B cell (primary cell): Measurements from ENCODE around the gene GGNBP2. TPM values are rescaled to one million over a fixed set of nuclear protein-coding genes. Genes with fewer than 3 reads are reported as not detected.

Experiments
- ATAC-seq: fragments of 200-7000 bp; cut with Tn5 transposase; one replicate; pipeline ENCODE4 v1.10.0; 2021; ENCODE audit warnings: low read depth, mild to moderate bottlenecking, moderate number of reproducible peaks, moderate library complexity
- CTCF ChIA-PET: fragments of 350-600 bp; sonication (Branson Sonifier 250); formaldehyde crosslinking; loops from one replicate; lab custom pipeline; 2021; ENCODE audit warnings: antibody characterized with exemption, inconsistent platforms; lab: Charles Lee
- POLR2A ChIA-PET: fragments of 350-600 bp; sonication (Branson Sonifier 250); formaldehyde crosslinking; loops from one replicate; lab custom pipeline; 2021; ENCODE audit warnings: antibody characterized with exemption; lab: Charles Lee
- DNase-seq: peaks from one replicate; pipeline ENCODE4 v3.0.0; 2013
- H2AFZ ChIP-seq: 2 replicates; pipeline ENCODE4 v1.6.1; 2012; ENCODE audit warnings: mild to moderate bottlenecking, low read depth, low read length; ENCODE audit not compliant: insufficient read depth, poor library complexity, severe bottlenecking
- H3K27ac ChIP-seq, 2 donors: 1 replicate in 1 of 2; 2 replicates in 1 of 2; pipeline ENCODE4 v1.5.1; 2012 to 2013; ENCODE audit warnings: low read length in 2 of 2, mild to moderate bottlenecking in 2 of 2, moderate library complexity in 1 of 2
- H3K27me3 ChIP-seq, 4 experiments: fragments of 200-600 bp in 1 of 4; sonication (generic) in 1 of 4; replicated peaks in 1 of 4; 1 replicate in 2 of 4; 2 replicates in 2 of 4; pipeline versions ENCODE4 v1.6.1 to v1.7.0; 2013 to 2016; ENCODE audit warnings: low read length in 3 of 4, mild to moderate bottlenecking in 2 of 4, mixed read lengths in 1 of 4, moderate library complexity in 1 of 4; ENCODE audit not compliant: insufficient read depth in 4 of 4, control insufficient read depth in 3 of 4; ENCODE audit errors: control extremely low read depth in 1 of 4
- H3K36me3 ChIP-seq, 2 experiments: replicated peaks in 1 of 2; 1 replicate in 1 of 2; 2 replicates in 1 of 2; pipeline versions ENCODE4 v1.6.1 to v1.7.1; 2013; ENCODE audit warnings: low read length in 1 of 2; ENCODE audit not compliant: insufficient read depth in 2 of 2, control insufficient read depth in 1 of 2; ENCODE audit errors: control extremely low read depth in 1 of 2, extremely low read depth in 1 of 2
- H3K4me1 ChIP-seq, 2 donors: fragments of 200-600 bp in 1 of 2; sonication (generic) in 1 of 2; 1 replicate in 1 of 2; 2 replicates in 1 of 2; pipeline versions ENCODE4 v1.5.1 to v1.6.1; 2013 to 2017; ENCODE audit warnings: low read length in 2 of 2; ENCODE audit not compliant: control insufficient read depth in 2 of 2, insufficient read depth in 2 of 2
- H3K4me2 ChIP-seq: replicated peaks from 2 replicates; pipeline ENCODE3; 2012; ENCODE audit warnings: mild to moderate bottlenecking, low read depth, low read length; ENCODE audit not compliant: poor library complexity, severe bottlenecking
- H3K4me3 ChIP-seq, 5 experiments: fragments of 200-600 bp in 1 of 5; sonication (generic) in 1 of 5; 1 replicate in 3 of 5; 2 replicates in 2 of 5; pipeline versions ENCODE4 v1.5.1 to v1.7.0; 2011 to 2016; ENCODE audit warnings: low read length in 4 of 5, mild to moderate bottlenecking in 4 of 5, low read depth in 2 of 5, control low read depth in 1 of 5, moderate library complexity in 1 of 5; ENCODE audit not compliant: insufficient read depth in 1 of 5; ENCODE audit errors: control extremely low read depth in 1 of 5, extremely low read depth in 1 of 5
- H3K79me2 ChIP-seq: fragments of 200-600 bp; sonication (generic); one replicate; pipeline ENCODE4 v1.6.0; 2016; ENCODE audit warnings: low read length; ENCODE audit not compliant: control insufficient read depth, insufficient read depth
- H3K9ac ChIP-seq: fragments of 200-600 bp; sonication (generic); 2 replicates; pipeline ENCODE4 v1.6.1; 2017; ENCODE audit warnings: mild to moderate bottlenecking, low read length, moderate library complexity
- H3K9me3 ChIP-seq, 3 donors: one replicate each; pipeline versions ENCODE4 v1.6.1 to v1.7.1; 2013; ENCODE audit warnings: low read length in 2 of 3; ENCODE audit not compliant: control insufficient read depth in 2 of 3, insufficient read depth in 1 of 3; ENCODE audit errors: control extremely low read depth in 1 of 3
- H4K20me1 ChIP-seq: 2 replicates; pipeline ENCODE4 v1.6.0; 2012; ENCODE audit warnings: mild to moderate bottlenecking, low read length; ENCODE audit not compliant: insufficient read depth, control insufficient read depth, poor library complexity, severe bottlenecking
- H3K27ac Mint-ChIP-seq: one replicate; pipeline ENCODE4 v1.8.0; 2021; ENCODE audit warnings: mixed read lengths
- H3K27me3 Mint-ChIP-seq: one replicate; pipeline ENCODE4 v1.8.0; 2021; ENCODE audit warnings: mixed read lengths
- H3K4me1 Mint-ChIP-seq: one replicate; pipeline ENCODE4 v1.8.0; 2021; ENCODE audit warnings: mixed read lengths
- H3K4me3 Mint-ChIP-seq: one replicate; pipeline ENCODE4 v1.8.0; 2021; ENCODE audit warnings: mixed read lengths
- H3K9me3 Mint-ChIP-seq: one replicate; pipeline ENCODE4 v1.8.0; 2022; ENCODE audit warnings: mixed read lengths; ENCODE audit not compliant: insufficient read depth
- CTCF ChIP-seq: fragments of 200-600 bp; IDR thresholded peaks from one replicate; pipeline ENCODE4 v1.8.0; 2022; ENCODE audit warnings: antibody characterized with exemption, mild to moderate bottlenecking
- EZH2 ChIP-seq: IDR thresholded peaks from 2 replicates; pipeline ENCODE4 v1.6.1; 2012; ENCODE audit warnings: borderline replicate concordance, low read depth, mild to moderate bottlenecking, moderate library complexity, low read length; ENCODE audit not compliant: insufficient read depth, poor library complexity, severe bottlenecking
- WGBS: methylation state at CpG from one replicate; pipeline ENCODE4 v1.1.5; 2013; ENCODE audit warnings: missing lambda C conversion rate; ENCODE audit not compliant: insufficient coverage; 5-methylcytosine and 5-hydroxymethylcytosine counted together
- intact Hi-C: fragments of 100-400 bp; cut with micrococcal nuclease; formaldehyde crosslinking; loops from one replicate; pipeline ENCODE4 v1.10.0; 2022
- polyA plus RNA-seq: library from polyadenylated mRNA; depleted of rRNA; stranded (reverse); fragments of >200 nt; gene quantifications from 2 replicates; pipeline ENCODE4 v1.2.3, GENCODE V29; 2012
- total RNA-seq, 2 donors: library from RNA; stranded (reverse); fragments of 120-200 nt in 1 of 2; gene quantifications; 1 replicate in 1 of 2; 2 replicates in 1 of 2; pipeline versions ENCODE4 v1.2.3 to v1.2.4, GENCODE V29; 2013 to 2022

Gene GGNBP2
- total and polyA plus RNA-seq, 2 donors (not counting 1 experiment from before 2014, with no cell fraction given) = 107 to 137 TPM

- no peak for DNase-seq
- Histone ChIP-seq H3K4me2 (peak overlapping the region; percentile 95), H3K36me3 (no peaks in the 10 kb centered on the region), H3K79me2 (peaks cover 36% of the 10 kb centered on the region), H3K4me1 (peaks cover 11 to 25% of the 10 kb centered on the region in 2 donors), H3K9ac (peak overlapping the region; percentile 95), H3K9me3 (no peaks in the 10 kb centered on the region), H3K27ac (peak overlapping the region in 1 of 2 donors; percentile 56), H2AFZ (peak overlapping the region; percentile 92), H3K27me3 (no peaks in the 10 kb centered on the region), H4K20me1 (peaks cover 17% of the 10 kb centered on the region), H3K4me3 (peak overlapping the region; percentile 55 to 100 (median 90))
- TF ChIP-seq CTCF (no peak), EZH2 (no peak)
- no peak for ATAC-seq
- H3K9me3 Mint-ChIP-seq = no peaks in the 10 kb centered on the region
- H3K4me1 Mint-ChIP-seq = peaks cover 40% of the 10 kb centered on the region
- H3K4me3 Mint-ChIP-seq = peak overlapping the region; percentile 92
- WGBS = under 1% methylated on average over 37 of the region's 38 CpGs
- intact Hi-C loops = no loop called here
- peak overlapping the region; percentile 93 for H3K27ac Mint-ChIP-seq
- H3K27me3 Mint-ChIP-seq = no peaks in the 10 kb centered on the region
- ChIA-PET POLR2A (interaction anchor here (1.0 to 1.9 kb wide), 4 partner anchors 10 to 771 kb away, joined by 3 to 10 read pairs (median 8); partner anchors contain the start of genes DHRS11, GGNBP2, MYO19 and PIGW), CTCF (interaction anchor here (0.6 to 4.5 kb wide), 31 partner anchors 9 to 1689 kb away, joined by 3 to 66 read pairs (median 4); partner anchors contain the start of genes DHRS11, GGNBP2, MYO19 and PIGW)
Measured at GRCh38 chr17:36602030-36602748, 57.5 kb downstream of the GGNBP2 start.
